SKM-1 treated with dmso at 0.1 percent for 144 hours (cell line): ENCODE measurements around the gene VRTN.
"Not testable (repeated sequence)": the region's sequence is repeated elsewhere in the genome, so short reads cannot be mapped to it uniquely, and the experiment has no call there.

ENCODE experiments used
- DNase-seq: peaks from one replicate; lab custom pipeline; 2025; ENCODE audit not compliant: unreplicated experiment; lab: John Stamatoyannopoulos, UW

Gene VRTN

DNA sequence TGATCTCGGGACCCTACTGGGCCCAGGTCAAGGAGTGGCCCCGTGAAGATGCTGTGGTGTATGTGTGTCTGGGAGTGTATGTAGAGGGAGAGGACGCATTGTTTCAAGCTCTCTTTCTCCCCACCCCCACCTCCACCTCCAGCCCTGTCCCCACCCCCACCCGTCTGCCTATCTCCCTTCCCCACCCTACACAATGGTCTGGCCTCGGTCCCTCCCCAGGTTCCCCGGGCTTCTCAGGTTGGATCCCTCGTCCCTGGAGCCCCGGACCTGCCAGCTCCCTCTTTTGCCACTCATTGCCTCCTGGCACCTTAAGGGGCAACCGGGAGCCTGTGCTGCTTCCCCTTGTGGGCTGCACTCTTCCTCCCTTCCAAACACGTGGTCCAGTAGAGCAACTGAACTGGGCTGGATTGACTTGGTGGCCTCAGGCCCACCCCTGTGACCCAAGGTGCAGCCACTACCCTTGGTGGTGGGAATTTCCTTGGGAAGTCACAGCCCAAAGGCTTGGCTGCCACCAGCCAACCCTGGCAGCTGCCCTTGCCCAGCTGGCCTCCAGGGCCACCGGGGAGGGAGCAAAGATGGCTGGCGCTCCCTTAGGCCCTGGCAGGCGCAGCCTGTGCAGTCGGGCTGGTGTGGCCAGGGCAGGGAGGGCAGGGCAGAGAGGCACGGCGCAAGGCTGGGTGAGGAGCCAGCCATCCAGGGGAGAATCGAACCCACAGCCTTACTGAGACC, 628 bp downstream of the VRTN start:
- DNase-seq = no peak

GRCh38 chr14:74349757-74350156, 1.5 kb downstream of the VRTN start:
- DNase-seq = no peak

DNA sequence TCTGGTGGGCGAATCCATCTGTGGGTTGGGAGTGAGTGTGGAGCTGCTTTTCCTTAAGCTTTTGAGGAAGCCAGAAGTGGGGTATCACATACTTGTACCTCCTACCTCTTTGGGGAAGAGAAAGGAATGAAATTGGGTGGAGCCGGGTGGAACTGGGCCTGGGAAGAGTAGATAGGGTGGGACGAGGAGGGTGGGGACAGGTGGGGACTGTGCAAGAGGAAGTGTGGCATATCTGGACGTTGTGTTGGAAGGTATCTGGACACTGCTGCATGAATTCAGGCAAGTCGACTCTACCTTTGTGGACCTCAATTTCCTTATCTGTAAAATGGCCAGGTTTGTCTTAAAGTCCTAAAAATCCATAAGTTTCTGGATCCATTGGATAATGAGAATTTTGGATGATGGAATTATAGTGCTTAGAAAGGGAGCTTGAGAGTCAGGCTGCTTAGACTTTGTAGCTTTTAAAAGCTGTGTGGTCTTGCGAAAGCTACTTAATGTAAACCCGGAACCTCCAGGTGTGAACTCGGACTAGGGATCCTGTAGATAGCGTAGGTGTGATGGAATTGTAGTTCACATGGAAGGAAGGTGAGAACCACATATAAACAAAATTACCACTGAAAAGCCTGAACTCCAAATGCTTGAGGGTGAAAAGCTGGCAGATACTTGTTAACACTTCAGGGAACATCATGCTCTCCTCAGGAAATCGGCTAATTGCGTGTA, 2.1 kb downstream of the VRTN start:
- no peak for DNase-seq

DNA sequence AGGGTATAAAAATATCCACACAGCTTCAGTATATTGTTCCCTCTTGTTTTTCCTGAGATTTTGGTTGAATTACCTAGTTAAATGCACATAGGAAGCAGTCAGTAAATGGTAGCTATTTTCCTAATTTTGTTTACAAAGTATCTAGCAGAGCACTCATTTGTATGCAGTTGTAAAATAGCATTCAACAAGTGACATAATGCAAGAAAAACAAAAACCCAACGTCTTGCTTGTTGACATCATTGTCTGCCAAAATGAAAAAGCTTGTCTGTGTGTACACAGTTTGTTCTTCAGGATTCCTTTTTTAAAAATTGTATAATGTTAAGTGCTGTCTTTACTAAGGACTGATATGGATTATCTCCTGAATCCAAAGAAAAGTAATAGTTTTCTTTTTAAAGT, 2.7 kb downstream of the VRTN start:
- DNase-seq = no peak

DNA sequence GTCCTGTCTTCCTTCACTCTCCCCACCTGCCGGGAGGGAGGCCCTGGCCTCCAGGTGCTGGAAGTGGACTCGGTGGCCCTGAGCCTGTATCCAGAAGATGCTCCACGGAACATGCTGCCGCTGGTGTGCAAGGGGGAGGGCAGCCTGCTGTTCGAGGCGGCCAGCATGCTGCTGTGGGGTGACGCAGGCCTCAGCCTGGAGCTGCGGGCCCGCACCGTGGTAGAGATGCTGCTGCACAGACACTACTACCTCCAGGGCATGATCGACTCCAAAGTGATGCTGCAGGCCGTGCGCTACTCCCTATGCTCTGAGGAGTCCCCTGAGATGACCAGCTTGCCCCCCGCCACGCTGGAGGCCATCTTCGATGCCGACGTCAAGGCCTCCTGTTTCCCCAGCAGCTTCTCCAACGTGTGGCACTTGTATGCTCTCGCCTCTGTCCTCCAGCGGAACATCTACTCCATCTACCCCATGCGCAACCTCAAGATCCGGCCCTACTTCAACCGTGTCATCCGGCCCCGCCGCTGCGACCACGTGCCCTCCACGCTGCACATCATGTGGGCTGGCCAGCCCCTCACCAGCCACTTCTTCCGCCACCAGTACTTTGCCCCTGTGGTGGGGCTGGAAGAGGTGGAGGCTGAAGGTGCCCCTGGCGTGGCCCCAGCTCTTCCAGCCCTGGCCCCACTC, 8.8 kb downstream of the VRTN start:
- DNase-seq = no peak

DNA sequence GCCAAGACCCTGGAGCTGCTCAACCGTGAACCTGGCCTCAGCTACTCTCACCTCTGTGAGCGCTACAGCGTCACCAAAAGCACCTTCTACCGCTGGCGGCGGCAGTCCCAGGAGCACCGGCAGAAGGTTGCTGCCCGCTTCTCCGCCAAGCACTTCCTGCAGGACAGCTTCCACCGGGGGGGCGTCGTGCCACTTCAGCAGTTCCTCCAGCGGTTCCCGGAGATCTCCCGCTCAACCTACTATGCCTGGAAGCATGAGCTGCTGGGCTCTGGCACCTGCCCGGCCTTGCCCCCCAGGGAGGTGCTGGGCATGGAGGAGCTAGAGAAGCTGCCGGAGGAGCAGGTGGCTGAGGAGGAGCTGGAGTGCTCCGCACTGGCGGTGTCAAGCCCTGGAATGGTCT, 9.3 kb downstream of the VRTN start:
- no peak for DNase-seq

GRCh38 chr14:74358176-74358829, 10.0 kb downstream of the VRTN start:
- no peak for DNase-seq

- no peak for DNase-seq
Measured at GRCh38 chr14:74360163-74360562, 11.9 kb downstream of the VRTN start.

DNA sequence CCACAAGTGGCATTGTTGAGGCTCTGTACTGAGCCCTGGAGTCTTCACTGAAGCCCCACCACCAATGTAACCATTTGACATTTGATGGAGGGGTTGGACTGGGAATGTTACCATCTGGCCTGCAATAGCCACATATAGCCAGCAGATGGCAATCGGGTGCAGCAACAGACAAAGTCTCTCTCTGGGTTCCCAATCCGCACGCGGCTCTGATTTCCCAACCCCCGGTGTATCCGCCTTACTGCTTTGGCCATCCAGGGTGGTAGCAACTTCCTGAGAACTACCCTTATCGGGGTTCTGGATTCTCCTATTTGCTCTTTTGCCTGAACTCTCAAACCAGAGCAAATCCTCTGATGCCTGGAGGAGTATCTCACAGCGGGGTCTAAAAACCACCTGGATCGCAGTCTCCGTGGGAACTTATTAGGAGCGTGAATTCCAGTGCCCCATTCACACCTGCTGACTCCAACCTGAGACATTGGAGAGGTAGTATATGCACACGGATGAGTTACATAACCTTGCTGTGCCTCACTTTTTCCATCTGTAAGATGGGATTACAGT, 14.2 kb downstream of the VRTN start:
- peak; percentile 23 for DNase-seq

- DNase-seq = no peak
Measured at GRCh38 chr14:74364271-74364880, 16.1 kb downstream of the VRTN start.

GRCh38 chr14:74368026-74368425, 19.8 kb downstream of the VRTN start:
- DNase-seq = no peak

DNA sequence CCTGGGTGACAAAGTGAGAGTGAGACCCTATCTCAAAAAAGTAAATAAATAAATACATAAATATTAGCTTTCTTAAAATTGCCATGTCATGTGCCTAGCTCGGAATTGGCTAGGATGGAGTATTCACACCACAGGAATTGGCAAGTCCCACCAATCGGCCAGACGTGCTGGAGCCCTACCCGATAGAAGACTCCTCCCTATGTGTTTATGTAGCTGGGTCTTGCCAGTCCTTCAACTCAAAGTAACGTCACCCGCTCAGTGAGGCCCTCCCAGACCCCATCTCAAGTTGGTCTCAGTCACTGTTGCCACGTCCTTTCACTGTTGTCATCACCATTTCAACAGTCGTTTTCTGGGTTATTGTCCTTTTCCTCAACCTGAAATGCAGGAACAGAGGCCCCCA, 20.2 kb downstream of the VRTN start:
- DNase-seq = no peak

DNA sequence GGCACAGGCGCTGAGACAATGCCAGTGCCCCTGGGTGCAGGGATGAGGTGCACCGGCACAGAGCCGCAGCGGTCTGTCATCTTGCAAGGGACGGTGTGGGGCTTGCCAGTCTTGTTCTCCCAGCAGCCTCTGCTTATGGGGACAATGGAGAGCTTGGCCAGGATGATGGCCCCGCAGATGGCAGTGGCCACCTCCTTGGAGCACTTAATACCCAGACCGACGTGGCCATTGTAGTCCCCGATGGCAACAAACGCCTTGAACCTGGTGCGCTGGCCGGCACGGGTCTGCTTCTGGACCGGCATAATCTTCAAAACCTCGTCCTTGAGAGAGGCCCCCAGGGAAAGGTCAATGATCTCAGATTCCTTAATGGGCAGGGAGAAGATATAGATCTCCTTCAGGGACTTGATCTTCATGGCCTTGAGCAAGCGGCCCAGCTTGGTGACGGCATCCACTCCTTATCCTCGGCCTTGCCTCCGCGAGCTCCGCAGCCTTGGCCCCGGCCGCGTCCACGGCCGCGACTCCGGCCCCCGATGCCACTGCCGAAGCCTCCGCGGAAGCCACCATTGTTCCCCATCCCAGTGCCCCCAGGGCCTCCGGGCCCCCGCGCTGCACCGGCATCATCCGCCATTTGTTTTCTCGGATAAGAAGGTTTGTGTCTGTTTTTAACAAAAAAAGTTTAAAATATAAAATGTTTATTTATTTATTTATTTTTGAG, 29.9 kb downstream of the VRTN start:
- no peak for DNase-seq

- no peak for DNase-seq
Measured at GRCh38 chr14:74380172-74380571, 31.9 kb downstream of the VRTN start.

DNA sequence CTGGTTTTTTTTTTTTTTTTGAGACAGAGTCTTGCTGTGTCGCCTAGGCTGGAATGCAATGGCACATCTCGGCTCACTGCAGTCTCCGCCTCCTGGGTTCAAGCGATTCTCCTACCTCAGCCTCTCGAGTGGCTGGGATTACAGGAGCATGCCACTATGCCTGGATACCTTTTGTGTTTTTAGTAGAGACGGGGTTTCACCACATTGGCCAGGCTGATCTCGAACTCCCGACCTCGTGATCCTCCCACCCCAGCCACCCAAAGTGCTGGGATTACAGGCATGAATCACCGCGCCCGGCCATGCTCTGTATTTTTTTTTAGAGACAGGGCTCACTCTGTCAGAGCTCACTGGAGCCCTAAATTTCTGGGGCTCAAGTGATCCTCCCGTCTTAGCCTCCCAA, 32.6 kb downstream of the VRTN start:
- no peak for DNase-seq

DNA sequence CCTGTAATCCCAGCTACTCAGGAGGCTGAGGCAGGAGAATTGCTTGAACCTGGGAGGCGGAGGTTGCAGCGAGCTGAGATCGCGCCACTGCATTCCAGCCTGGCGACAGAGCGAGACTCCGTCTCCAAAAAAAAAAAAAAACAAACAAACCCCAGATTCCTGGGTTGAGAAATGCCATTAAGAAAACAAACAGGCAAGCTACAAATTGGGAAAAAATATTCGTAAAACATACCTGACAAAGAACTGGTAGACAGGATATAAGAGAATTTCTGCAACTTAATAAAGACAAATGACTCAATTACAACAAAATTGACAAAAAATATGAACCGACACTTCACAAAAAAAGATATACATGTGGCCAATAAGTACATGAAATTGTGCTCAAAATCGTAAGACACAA, 33.3 kb downstream of the VRTN start:
- DNase-seq = not testable (repeated sequence)

- no peak for DNase-seq
Measured at GRCh38 chr14:74382231-74382630, 34.0 kb downstream of the VRTN start.

GRCh38 chr14:74389980-74390379, 41.7 kb downstream of the VRTN start:
- no peak for DNase-seq

DNA sequence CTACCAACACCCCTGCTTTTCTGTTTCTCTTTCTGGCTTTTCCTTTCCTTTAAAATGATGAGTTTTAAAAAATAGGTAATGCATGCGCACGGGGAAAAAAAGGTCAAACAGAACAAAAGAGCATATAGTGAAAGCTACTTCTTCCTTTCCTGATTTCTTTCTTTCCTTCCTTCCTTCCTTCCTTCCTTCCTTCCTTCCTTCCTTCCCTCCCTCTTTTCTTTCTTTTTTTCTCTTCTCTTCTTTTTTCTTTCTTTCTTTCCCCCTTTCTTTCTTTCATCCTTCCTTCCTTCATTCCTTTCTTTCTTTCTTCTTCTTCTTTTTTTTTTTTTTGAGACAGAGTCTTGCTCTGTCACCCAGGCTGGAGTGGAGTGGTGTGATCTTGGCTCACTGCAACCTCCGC, 42.2 kb downstream of the VRTN start:
- not testable (repeated sequence) for DNase-seq

- no peak for DNase-seq
Measured at GRCh38 chr14:74391479-74391878, 43.2 kb downstream of the VRTN start.
